ENCODE measurements around the gene NRXN3.

The NRXN3 gene

DNA sequence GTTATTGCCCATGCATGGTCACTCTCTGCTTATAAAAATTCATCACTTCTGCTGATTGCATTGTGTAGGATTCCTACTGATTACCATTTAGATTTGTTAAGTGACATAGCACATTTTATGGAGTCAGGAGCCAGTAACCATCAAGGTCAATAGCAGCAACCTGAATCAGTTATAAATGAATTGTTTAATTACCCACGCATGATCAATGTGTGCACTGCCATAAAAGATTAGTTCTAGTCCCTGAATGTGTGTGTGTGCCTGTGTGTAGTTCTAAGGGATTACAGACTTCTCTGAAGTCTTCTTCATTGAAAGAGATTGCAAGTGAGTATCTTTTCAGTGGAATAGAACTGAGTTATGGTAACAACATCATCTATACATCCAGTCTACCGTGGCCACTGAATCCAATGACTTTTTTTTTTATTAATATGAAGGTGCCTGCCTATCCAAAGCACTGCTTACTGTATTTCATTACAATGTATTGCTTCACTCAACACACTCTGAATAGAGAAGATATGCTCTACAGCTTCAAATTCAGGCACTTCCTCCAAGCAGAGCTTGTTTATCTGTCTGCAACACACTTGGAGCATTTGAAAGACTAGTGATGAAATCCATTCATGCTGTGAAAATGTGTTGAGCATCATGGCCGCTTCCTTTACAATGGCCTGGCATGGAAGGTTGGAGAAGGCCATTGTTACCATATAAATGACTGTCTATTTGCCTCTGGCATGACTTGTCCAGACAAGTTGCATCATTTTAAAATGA is 1659.4 kb downstream of the NRXN3 start:
- DNase-seq (ENCODE audit: low read depth): no peak

DNA sequence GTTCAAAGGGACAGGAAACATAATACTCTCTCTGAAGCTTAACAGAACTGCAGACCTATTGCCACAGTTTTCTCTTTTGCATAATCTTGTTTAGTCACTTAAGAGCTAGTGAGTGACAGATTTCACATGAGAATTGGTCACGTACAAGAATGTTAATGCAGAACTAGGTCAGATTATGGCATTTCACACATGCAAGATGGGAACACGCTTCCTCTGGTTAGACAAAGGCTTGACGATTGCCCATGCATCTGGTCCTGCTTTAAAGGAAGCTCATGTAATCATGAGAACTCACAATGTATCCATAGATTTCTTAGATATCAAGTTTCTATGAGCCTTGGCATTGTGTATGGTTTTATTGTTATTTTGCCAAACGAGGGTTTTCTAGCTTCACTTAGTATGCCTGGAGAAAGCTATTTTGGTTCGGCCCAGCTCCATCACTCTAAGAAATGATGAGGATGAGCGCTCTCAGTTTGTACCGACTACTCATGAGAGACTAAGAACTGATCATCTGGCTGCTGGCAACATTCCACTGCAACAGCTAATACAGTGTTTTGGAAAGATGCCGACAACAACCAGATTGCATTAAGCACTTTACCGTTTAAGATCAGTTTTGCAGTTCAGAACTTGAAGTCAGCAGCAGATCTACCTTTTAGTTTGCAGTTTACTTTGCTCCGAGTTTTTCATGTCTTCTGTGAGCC is 1661.2 kb downstream of the NRXN3 start:
- DNase-seq (ENCODE audit: low read depth): no peak

DNA sequence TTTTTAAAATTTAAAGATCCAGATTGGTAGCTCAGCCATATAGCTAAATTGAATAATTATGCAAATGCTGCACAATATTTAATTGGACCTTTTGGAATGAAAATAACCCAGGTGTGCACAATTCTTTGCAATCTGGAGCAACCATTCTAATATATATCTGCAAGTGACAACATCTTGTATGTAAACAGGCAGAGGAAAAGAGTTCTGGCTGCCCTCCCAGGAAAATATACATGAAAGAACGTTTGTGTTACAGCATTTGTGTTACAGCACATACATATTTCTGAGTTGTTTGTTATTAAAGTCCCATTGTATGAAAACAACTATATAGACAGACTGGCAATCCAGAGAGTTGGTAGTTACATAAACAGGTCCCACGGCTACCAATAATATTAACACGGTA is 1663.6 kb downstream of the NRXN3 start:
- no peak for DNase-seq (ENCODE audit: low read depth)

DNA sequence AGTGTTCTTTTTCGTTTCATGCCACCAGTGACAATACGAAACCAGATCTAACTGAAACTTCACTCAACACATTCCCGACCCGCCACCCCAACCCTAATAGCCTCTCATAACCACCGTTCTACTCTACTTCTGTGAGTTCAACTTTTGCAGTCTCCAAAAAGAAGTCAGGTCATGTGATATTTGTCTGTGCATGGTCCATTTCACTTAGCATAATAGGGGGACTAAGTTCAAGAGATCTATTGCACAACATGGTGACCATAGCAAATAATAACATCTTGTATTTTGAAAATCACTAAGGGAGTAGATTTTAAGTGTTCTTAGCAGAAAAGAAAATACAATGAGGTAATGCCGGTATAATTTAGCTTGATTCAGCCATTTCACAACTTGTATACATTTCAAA is 1664.7 kb downstream of the NRXN3 start:
- no peak for DNase-seq (ENCODE audit: low read depth)

DNA sequence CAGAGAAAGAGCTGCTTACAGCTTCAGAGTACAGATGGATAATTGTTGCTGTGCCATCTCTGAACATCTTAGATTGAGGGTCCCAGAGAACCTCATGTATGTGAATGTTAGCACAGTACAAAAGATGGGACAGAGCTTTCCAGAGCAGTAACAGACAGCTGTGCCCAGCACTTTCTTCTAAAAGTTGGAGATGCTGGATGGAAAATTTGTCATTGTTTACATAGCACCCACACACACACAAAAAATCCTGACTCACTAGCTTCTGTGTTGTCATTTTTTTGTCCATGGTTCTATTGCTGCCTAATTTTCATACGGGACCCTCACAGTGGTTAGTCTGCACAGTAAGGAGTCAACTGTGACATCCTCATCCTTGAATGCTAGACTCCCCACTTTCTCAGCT is 1666.4 kb downstream of the NRXN3 start:
- DNase-seq (ENCODE audit: low read depth): no peak

DNA sequence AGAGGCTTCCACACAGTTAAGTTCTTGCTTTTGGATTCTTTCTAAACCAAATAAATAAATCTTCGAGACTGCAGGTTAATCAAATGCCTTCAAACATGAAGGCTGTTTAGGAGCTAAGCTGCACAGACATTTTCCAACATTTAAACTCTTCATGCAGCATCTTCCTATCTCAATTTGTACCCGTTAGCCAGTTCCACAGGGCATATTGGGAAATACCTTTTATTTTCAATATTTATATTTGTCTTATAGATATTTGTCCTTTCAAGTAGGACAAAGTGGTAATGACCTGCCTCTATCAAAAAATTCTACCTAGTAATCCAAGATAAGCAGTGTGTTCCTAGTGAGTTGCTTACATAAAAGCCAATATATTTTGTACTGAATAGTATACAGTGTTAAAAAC is 1667.5 kb downstream of the NRXN3 start:
- no peak for DNase-seq (ENCODE audit: low read depth)

DNA sequence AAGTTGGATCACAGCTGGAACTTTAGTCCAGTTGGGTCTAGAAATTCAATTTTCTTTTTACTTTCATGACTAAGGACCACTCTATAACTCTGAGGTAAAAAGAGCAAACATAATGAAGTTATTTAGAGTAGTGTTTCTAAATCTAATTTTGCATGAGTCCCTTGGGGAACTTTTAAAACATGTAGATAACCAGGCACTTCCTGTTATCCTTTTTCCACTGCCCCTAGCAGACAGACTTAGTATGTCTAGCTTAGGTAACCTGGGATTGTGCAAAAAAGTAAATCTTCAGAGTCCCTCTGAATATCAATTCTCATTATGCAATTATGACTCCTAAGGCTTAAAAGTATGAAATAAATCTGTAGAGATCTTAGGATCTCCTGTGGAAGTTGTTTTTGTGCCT is 1669.9 kb downstream of the NRXN3 start:
- DNase-seq (ENCODE audit: low read depth): no peak

DNA sequence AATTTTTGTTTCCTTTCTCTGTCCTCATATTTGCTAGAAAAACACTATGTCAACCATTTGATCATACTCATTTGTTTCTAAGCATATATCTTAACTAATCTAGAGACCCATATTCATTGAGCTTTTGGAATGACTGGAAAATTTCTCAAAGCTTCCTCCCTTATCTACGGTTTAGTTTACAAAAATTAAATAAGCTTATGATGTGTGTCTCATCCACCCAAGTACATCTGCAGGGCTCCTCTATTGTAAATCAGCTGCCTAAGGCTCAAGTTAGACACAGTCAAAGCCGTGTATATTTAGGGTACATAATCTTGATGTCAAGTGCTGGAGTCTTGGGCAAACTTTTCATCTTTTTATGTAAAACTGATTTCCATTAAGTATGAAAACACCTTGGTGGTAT is 1670.7 kb downstream of the NRXN3 start:
- DNase-seq (ENCODE audit: low read depth): no peak

DNA sequence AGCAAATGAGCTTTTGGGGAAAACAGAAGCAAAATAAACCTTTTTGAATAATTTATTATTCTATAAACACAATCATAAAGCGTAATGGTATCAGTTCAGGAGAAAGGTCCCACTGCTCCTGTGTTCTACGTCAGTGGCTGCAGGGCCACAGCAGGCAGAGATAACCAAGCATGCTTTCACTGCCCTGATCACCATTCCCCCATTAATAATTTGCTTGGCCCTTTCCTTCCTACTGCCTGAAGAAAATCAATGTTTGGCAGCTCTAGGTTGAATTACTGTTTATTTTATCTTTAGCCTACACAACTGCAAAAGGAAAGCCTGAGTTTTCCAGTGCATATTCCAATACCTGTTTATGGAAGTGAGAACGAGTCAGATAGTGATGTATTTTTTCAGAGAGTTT is 1671.3 kb downstream of the NRXN3 start:
- DNase-seq (ENCODE audit: low read depth): no peak

DNA sequence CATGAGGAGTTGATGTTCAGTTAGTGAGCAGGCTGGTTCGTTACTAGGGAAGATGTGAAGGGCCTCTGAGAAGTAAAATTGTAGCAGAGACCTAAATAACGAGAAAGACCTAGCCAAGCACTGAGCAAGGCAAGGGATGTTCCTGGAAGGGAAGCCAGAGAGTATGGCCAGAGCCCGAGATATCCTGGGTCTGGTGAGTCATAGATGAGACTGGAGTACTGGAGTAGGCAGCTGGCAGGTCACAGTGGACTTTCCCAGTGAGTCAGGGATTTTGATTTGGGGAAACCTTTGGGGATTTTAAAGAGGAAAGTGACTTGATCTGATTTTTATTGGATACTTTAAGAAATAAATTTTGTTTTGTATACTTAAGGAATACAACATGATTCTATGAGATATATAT is 1672.1 kb downstream of the NRXN3 start:
- no peak for DNase-seq (ENCODE audit: low read depth)

DNA sequence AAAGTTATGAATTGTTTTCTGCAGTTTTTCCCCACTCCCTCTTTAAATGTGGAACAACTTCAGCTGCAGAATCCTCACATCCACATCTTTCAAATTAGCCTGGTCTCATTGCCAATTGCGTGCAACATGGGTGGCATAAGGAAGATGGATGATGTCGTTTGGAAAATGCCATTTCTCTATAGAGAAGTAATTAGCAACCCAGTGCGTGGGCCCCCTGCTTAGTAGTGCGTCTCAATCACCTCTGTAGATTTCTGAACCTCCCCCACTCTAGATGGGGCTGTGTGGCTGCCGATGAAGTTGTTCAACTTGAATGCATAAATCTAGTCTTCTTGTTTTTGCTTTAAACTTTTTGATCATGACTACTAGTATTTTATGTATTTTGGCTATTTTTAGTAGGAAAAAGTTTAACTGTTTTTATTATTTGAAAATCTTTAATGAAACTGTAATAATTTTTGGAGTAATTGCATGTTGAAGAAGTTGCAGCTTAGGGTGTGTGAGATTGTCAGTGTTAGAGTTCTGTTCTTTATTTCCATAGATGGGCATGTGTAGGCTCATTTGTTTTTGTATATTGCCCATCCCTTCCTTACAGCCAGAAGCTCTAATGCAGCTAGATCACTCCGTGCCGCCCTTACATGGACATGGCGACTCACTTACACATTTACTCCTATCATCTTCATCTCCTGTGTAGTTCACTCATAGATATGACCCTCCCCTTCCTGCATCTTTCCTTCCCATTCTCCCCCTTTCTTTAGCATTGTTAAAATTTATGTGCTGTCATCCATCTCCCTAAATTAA is 1683.0 kb downstream of the NRXN3 start:
- DNase-seq (ENCODE audit: low read depth): no peak

DNA sequence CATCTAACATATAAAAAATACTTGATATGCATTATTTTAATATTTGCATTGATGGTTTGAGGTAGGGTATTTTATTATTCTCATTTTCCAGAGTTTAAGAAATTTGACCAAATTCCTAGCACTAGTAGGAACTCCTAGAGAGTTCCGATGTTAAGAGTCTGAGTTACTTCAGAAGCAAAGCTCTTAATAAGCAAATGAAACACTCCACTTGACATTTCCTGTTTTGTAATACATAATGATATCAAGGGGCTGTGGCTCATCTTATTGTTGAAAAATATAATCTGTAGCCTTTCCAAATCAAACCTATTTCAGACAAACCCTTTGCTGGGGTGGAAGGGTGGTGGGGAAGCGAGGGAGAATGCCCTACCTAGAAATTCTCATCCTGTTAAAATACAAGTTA is 1685.6 kb downstream of the NRXN3 start:
- no peak for DNase-seq (ENCODE audit: low read depth)

DNA sequence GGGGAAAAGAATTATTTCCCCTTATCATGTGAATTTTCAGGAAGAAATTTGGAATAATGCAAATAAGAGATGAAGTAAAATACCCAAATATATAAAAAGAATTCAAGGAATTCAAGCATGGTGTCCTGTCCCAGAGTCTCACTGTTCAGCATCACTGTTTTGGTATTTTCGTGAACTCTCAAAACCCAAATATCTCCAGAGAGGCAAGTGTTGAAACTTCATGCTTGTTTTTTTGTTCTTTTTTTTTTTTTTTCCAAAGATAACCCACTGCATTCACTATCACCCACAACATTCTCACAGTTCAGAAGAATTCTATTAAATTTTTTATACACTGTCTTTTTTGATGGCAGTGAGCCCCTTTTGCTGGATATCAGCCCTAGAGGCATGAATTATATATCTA is 1686.2 kb downstream of the NRXN3 start:
- DNase-seq (ENCODE audit: low read depth): no peak

DNA sequence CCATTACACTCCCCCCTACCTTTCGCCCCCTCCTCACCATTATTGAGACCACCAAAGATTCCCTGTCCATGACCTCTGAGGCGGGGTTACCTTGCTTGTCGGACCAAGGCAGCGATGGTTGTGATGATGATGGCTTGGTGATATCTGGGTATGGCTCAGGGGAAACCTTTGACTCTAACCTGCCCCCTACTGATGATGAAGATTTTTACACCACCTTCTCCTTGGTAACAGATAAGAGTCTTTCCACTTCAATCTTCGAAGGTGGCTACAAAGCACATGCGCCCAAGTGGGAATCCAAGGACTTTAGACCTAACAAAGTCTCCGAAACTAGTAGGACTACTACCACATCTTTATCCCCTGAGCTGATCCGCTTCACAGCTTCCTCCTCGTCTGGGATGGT is 1690.9 kb downstream of the NRXN3 start:
- no peak for DNase-seq (ENCODE audit: low read depth)

DNA sequence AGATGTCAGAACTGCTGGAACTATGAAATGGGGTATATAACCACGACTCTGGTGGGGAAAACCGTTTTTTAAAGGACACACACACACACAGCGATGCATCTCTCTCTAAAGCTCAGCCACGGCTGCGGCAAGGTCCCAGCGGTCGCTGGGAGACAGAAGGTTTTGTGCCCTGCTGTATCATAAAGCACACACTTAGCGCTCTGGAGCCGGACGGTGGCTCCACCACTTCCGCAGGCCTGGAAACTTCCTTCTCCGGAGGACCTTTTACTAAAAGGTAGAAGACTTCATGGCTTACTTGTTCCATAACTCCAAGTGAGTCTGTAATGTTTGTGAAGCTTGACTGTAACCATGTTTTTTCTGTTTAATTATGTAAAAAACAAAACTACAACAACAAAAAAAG is 1691.9 kb downstream of the NRXN3 start:
- no peak for DNase-seq (ENCODE audit: low read depth)

DNA sequence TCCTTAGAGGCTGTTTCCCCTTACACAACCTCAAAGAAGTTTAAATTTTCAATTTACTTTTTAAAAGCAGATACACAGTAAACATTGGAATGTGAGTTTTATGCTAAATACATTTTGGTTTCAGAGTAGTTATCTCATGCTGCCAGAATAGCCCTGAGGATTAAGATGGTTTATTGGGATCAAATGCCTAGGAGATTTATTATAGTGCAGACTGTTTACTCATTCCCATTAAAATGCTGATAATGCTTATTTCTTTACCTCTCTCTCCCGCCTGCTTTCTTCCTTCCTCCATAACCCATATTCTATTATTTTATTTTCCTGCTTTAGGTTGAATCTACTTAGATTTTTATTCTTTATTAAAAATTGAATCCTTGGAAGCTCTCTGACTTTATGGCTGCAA is 1701.0 kb downstream of the NRXN3 start:
- no peak for DNase-seq (ENCODE audit: low read depth)

DNA sequence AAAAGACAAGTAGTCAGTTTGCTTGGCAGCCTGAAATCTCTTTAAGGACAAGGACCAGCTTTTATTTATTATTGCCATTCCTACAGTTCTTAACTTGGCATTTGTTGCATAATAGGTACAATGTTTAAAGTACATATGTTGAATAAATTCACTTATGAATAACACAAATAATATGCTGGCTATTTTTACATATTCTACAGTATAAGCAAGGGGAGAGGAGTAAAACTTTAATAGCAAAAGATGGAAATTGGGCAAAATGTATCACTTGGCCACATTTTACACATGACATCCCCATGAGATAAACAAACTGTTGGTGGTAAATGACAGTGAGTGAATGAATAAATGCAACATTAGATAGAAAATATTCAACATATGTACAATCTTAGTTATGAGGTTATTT is 1708.1 kb downstream of the NRXN3 start:
- DNase-seq (ENCODE audit: low read depth): no peak

DNA sequence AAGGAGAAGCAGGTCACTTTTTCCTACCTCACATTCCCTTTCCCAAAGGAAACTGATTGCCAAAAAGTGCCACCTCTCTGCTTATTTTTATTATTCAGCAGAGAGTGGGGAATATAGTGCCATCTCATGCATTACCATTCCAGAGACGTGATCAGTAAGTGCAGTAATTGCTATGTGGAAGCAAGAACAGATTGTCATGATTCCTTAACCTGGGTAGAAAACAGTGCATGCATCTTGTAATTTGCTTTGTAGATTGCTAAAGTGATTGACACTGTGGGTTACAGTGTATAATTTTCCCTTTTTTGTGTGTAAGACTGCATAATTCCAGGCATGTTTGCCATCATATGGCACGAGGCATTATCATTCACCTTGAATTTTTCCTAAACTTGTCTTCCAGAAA is 1708.6 kb downstream of the NRXN3 start:
- no peak for DNase-seq (ENCODE audit: low read depth)

DNA sequence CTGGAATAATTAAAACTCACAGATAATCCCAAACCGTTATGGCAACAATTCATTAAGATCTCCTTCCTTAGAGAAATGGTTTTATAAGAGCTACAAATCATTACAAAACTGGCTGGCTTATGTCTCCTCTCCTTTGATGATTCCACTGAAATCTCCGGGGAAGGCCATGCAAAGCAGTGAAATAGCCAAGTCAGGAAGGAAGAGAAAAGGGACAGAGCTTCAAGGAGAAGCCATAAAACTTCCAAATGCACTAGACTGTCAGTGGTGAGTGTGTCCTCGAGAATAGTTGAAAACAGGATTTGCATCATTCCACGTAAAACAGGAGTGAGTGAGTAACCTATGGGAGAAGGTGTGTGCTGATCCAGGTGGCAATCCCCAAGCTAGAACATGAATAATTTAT is 1711.1 kb downstream of the NRXN3 start:
- no peak for DNase-seq (ENCODE audit: low read depth)

DNA sequence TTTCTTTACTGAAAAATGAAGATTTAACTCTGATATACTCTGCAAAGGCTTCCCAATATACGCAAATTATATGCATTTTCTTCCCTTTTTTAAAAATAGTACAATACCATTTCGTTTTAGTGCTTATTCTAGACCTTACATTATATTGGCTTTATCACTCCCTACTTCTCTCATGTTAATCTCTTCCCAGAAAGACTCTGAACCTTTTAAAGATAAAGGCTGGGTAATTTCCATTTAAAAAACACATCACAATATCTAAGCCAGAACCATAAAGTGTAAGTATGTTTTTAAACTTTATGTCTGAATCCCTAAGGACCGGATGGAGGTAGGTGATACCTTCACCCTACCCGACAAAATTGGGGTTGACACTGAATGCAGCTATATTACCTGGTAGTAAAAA is 1720.4 kb downstream of the NRXN3 start:
- DNase-seq (ENCODE audit: low read depth): no peak

DNA sequence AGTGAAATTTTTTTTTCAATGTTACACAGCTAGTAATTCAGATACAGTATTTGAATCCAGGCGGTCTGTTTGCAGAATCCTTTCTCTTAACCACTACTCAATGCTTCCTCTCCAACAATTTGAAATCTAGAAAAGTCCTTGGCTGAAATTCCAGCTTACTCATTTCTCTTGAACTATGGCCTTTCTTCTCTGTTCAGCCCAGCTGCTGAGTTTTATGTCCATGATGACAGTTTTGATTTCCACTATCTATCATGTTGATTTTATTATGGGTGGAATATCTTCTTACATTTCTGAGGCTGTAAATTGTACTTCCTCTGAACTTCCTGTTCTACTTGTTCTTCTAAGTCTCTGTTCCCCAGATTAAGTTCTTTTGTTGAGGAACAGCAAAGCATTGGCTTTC is 1725.8 kb downstream of the NRXN3 start:
- DNase-seq (ENCODE audit: low read depth): no peak

DNA sequence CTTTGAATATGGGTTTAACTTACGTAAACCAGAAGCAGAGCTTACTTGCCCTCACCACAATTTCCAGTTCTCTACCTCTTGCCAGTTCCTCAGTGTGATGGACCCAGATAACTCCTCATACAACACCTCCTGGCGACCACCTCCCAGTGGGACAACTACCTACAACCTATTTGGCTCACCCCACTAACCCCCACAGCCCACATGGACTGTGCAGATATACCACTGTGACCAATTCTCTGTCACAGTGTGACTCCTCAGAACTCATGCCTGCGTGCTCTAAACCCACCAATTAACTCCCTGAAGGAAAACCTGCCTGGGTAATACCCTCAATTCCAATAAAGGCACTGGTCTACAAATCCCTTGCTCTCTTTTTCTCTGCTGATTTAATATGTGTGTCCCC is 1729.4 kb downstream of the NRXN3 start:
- DNase-seq (ENCODE audit: low read depth): no peak

DNA sequence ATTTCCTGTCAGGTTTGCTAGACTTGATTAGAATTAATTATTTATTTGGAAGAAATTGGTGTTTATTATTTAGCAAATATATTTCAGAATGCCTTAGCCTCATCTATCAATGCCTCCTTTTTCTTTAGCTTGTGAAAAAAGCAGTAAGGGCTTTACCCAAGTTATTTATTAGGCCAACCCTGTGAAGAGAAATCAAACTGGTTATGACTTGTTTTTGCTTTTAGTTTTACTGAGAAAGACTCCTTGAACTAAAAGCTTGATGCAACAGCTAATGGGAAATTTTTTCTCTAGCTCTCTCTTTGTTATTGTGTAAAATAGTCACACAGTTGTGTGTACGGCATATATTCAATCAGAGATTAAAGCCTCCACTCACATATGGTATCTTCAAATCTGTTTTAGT is 1734.3 kb downstream of the NRXN3 start:
- no peak for DNase-seq (ENCODE audit: low read depth)

All from activated gamma-delta T cell treated with anti-CD3 and anti-CD28 coated beads, Interleukin-2, amount 50 U/mL, for 16 hours (primary cell).